HFFc6 (cell line): ENCODE results near the gene SMG7. TPM values are rescaled to one million over a fixed set of nuclear protein-coding genes. Genes with fewer than 3 reads are reported as not detected.

Experiments
- DNase-seq: peaks from one replicate; pipeline ENCODE4 v3.0.0-alpha.2; 2018
- H3K27ac Mint-ChIP-seq: 2 replicates; pipeline ENCODE4 v1.8.0; 2020; ENCODE audit warnings: mild to moderate bottlenecking, mixed read lengths
- H3K27me3 Mint-ChIP-seq: 2 replicates; pipeline ENCODE4 v1.8.0; 2021; ENCODE audit warnings: mild to moderate bottlenecking, moderate library complexity, mixed read lengths; ENCODE audit not compliant: insufficient read depth
- H3K36me3 Mint-ChIP-seq: 2 replicates; pipeline ENCODE4 v1.8.0; 2021; ENCODE audit warnings: low read depth, mixed read lengths
- H3K4me1 Mint-ChIP-seq: 2 replicates; pipeline ENCODE4 v1.8.0; 2020; ENCODE audit warnings: low read depth, mixed read lengths
- H3K4me3 Mint-ChIP-seq: 2 replicates; pipeline ENCODE4 v1.8.0; 2020; ENCODE audit warnings: mild to moderate bottlenecking, moderate library complexity, mixed read lengths
- H3K9me3 Mint-ChIP-seq: 2 replicates; pipeline ENCODE4 v1.8.0; 2020; ENCODE audit warnings: mild to moderate bottlenecking, mixed read lengths
- total RNA-seq, 6 experiments: library from RNA; stranded (reverse); fragmentation: NEBNext Ultra II Directional; extraction: Animal tissue kit (Norgen Biotek cat#: 25700); gene quantifications; 2 replicates in 1 of 6; 3 replicates in 5 of 6; pipeline ENCODE4 v1.2.3, GENCODE V29; 2021
- TF ChIP-seq, protein P1 (sequence below): fragments of 200-600 bp; sonication (generic); IDR thresholded peaks from 2 replicates; pipeline ENCODE4 v1.5.0; 2021; ENCODE audit warnings: antibody characterized with exemption, mild to moderate bottlenecking

Gene SMG7
- total RNA-seq, 6 experiments from 2014 or later, result 49.5 to 63.6 (median 55.5) TPM

DNA sequence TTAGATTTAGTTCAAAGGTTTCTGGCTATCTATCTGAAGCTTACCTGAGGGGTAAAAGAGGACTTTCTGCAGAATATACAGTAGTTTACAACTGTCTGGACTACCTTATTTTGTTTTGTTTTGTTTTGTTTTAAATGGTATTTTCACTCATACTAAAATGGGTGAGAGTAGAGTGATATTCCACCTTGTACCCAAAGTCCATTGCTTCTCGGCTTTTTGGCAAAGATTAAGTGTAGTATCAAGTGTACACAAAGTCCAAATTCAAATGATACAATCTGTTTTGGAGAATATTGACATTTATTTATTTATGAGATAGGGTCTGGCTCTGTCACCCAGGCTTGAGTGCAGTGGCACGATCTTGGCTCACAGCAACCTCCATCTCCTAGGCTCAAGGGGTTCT is 11.7 kb upstream of the SMG7 start:
- Mint-ChIP-seq H3K27me3 (peaks cover 13% of the 10 kb centered on the region), H3K27ac (no peak overlapping the region), H3K4me1 (peaks cover 10% of the 10 kb centered on the region; the same call in 1 of the 2 replicates), H3K36me3 (no peaks in the 10 kb centered on the region), H3K4me3 (no peak overlapping the region), H3K9me3 (no peaks in the 10 kb centered on the region)
- TF ChIP-seq, protein P1, sequence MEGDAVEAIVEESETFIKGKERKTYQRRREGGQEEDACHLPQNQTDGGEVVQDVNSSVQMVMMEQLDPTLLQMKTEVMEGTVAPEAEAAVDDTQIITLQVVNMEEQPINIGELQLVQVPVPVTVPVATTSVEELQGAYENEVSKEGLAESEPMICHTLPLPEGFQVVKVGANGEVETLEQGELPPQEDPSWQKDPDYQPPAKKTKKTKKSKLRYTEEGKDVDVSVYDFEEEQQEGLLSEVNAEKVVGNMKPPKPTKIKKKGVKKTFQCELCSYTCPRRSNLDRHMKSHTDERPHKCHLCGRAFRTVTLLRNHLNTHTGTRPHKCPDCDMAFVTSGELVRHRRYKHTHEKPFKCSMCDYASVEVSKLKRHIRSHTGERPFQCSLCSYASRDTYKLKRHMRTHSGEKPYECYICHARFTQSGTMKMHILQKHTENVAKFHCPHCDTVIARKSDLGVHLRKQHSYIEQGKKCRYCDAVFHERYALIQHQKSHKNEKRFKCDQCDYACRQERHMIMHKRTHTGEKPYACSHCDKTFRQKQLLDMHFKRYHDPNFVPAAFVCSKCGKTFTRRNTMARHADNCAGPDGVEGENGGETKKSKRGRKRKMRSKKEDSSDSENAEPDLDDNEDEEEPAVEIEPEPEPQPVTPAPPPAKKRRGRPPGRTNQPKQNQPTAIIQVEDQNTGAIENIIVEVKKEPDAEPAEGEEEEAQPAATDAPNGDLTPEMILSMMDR, result no peak
- no peak for DNase-seq

DNA sequence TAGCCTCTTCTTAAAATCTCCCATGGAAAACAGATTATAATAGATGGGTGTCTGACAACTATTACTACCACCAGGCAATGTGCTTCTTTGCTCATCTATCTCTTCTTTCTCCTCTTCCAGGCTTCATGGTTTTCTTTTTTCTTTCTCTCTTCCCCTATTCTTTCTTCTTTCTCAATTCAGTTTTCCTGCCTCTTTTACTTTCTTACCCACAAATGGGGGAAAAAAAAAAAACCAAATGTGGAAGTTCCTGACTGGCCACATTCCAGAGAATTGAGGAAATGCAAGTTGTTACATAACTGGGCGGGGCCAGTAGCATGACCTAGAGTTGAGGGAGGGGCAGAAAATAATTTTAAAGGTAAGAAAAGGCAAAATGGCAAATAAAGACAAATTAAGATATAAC is 10.9 kb upstream of the SMG7 start:
- Mint-ChIP-seq H3K36me3 (no peaks in the 10 kb centered on the region), H3K27ac (no peak overlapping the region), H3K9me3 (no peaks in the 10 kb centered on the region), H3K4me1 (peaks cover 10% of the 10 kb centered on the region; the same call in 1 of the 2 replicates), H3K4me3 (no peak overlapping the region), H3K27me3 (peaks cover 11% of the 10 kb centered on the region)
- DNase-seq, result no peak
- TF ChIP-seq, protein P1, result no peak

DNA sequence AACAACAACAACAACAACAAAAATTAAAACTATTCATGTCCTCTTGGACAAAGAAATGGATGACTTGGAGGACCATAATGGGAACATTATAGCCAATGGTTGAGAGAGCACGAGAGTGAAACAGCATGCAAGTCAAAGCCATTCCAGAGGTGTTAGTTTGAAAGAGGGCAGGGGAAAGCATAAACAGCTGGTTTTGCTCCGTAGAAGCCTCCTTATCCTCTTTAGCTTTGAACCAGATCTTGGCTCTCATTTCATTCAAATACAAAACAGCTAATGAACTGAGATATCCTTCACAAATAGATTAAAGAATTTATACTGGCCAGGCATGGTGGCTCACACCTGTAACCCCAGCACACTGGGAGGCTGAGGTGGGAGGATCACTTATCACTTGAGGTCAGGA is 8.7 kb upstream of the SMG7 start:
- H3K27ac Mint-ChIP-seq, result no peak overlapping the region
- TF ChIP-seq, protein P1, result no peak
- H3K9me3 Mint-ChIP-seq, result no peaks in the 10 kb centered on the region
- no peak overlapping the region for H3K4me3 Mint-ChIP-seq
- H3K27me3 Mint-ChIP-seq, result peaks cover 8% of the 10 kb centered on the region
- DNase-seq, result no peak
- no peaks in the 10 kb centered on the region for H3K36me3 Mint-ChIP-seq
- peaks cover 18% of the 10 kb centered on the region for H3K4me1 Mint-ChIP-seq

DNA sequence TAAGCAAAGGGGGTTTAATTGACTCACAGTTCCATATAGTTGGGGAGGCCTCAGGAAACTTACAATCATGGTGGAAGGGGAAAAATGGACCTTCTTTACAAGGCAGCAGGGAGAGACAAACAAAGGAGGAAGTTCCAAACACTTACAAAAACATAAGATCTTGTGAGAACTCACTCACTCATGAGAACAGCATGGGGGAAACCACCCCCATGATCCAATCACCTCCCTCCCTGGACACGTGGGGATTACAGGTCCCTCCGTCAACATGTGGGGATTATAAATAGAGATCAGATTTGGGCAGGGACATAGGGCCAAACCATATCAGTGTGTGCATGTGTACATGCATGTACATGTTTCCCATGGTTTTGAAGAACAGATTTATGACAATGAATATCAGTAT is 5.5 kb upstream of the SMG7 start:
- TF ChIP-seq, protein P1, result no peak
- H3K4me3 Mint-ChIP-seq, result no peak overlapping the region
- H3K27me3 Mint-ChIP-seq, result peaks cover 7% of the 10 kb centered on the region
- peaks cover 23% of the 10 kb centered on the region for H3K4me1 Mint-ChIP-seq
- H3K9me3 Mint-ChIP-seq, result no peaks in the 10 kb centered on the region
- DNase-seq, result no peak
- H3K27ac Mint-ChIP-seq, result no peak overlapping the region
- H3K36me3 Mint-ChIP-seq, result no peaks in the 10 kb centered on the region

DNA sequence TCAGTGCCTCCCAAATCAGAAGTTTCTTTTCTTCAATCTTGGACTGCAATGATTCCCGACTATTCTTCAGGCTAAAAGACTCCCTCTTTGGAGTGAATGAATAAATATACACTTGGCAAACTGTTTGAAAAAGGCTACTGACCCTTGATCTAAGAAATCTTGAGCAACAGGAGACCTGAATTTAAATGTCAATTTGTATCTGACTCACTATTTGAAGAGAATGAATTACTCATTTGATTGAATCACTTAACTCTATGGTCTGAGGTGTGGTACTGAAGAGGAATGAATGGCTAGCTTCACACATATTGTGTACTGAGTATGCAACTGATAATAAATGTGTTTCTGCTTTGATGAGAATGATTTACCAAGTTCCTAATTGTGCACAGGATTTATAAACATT is 4.6 kb upstream of the SMG7 start:
- Mint-ChIP-seq H3K9me3 (no peaks in the 10 kb centered on the region), H3K4me3 (no peak overlapping the region), H3K27me3 (peaks cover 7% of the 10 kb centered on the region), H3K4me1 (peaks cover 19% of the 10 kb centered on the region), H3K27ac (no peak overlapping the region; the same call in 1 of the 2 replicates), H3K36me3 (no peaks in the 10 kb centered on the region)
- no peak for DNase-seq
- TF ChIP-seq, protein P1, result no peak
